Astrocyte (in vitro differentiated cells and primary cell): Measurements from ENCODE around the gene KCNK15.

Experiments used
- CTCF ChIP-seq: IDR thresholded peaks from 2 replicates; pipeline ENCODE4 v1.5.1; 2011; ENCODE audit warnings: low read depth, mild to moderate bottlenecking, inconsistent platforms, low read length, moderate library complexity; ENCODE audit not compliant: insufficient read depth
- EZH2 ChIP-seq: IDR thresholded peaks from 2 replicates; pipeline ENCODE4 v1.6.1; 2012; ENCODE audit warnings: mild to moderate bottlenecking, low read length, inconsistent platforms; ENCODE audit not compliant: insufficient read depth

- no peak for TF ChIP-seq CTCF
- TF ChIP-seq EZH2: no peak
Measured at GRCh38 chr20:44761423-44761822, 15.8 kb downstream of the KCNK15 start.
